IMR-90 (cell line): ENCODE data around the gene ANKRD11.

Experiments
- CTCF ChIP-seq: conservative IDR thresholded peaks from 2 replicates; pipeline ENCODE4 v1.5.1; 2012; ENCODE audit warnings: mild to moderate bottlenecking, low read depth, low read length, improper control_type of control experiment
- POLR2A ChIP-seq: IDR thresholded peaks from 2 replicates; pipeline ENCODE4 v1.6.1; 2012; ENCODE audit warnings: mild to moderate bottlenecking, low read depth, low read length

GRCh38 chr16:89347807-89348206 is 142.6 kb downstream of the ANKRD11 start:
- TF ChIP-seq CTCF (no peak), POLR2A (no peak)
